H1 (cell line): ENCODE data around the gene STX7.

Source experiments
- ATF3 ChIP-seq: IDR thresholded peaks from 2 replicates; pipeline ENCODE4 v1.6.1; 2011; ENCODE audit warnings: low read depth, mild to moderate bottlenecking, low read length; ENCODE audit not compliant: insufficient read depth
- BACH1 ChIP-seq: IDR thresholded peaks from 2 replicates; pipeline ENCODE4 v1.6.1; 2012; ENCODE audit warnings: low read length, improper control_type of control experiment
- BRCA1 ChIP-seq: IDR thresholded peaks from 2 replicates; pipeline ENCODE4 v1.6.1; 2012; ENCODE audit warnings: low read depth, low read length, improper control_type of control experiment
- CEBPB ChIP-seq: IDR thresholded peaks from 2 replicates; pipeline ENCODE4 v1.6.1; 2012; ENCODE audit warnings: low read depth, low read length
- CTCF ChIP-seq, 3 experiments: IDR thresholded peaks; 1 replicate in 2 of 3; 2 replicates in 1 of 3; pipeline versions ENCODE4 v1.5.1 to v1.6.1; 2011; ENCODE audit warnings: low read length in 3 of 3, mild to moderate bottlenecking in 3 of 3, inconsistent platforms in 2 of 3, low read depth in 1 of 3, moderate library complexity in 1 of 3; ENCODE audit not compliant: insufficient read depth in 1 of 3; ENCODE audit errors: control extremely low read depth in 1 of 3
- EZH2 ChIP-seq: fragments of 200-600 bp; sonication (generic); IDR thresholded peaks from 2 replicates; pipeline ENCODE4 v1.7.1; 2012; ENCODE audit warnings: low read depth, mild to moderate bottlenecking, moderate library complexity, low read length, inconsistent platforms; ENCODE audit not compliant: severe bottlenecking
- KDM1A ChIP-seq: fragments of 200-600, 300-600 bp; sonication (generic); IDR thresholded peaks from 2 replicates; pipeline ENCODE4 v1.7.1; 2016; ENCODE audit warnings: mild to moderate bottlenecking, low read length, borderline replicate concordance
- NRF1 ChIP-seq: IDR thresholded peaks from 2 replicates; pipeline ENCODE4 v1.6.1; 2011; ENCODE audit warnings: mild to moderate bottlenecking, low read depth, low read length, improper control_type of control experiment
- SP1 ChIP-seq: IDR thresholded peaks from 2 replicates; pipeline ENCODE4 v1.6.1; 2011; ENCODE audit warnings: low read depth, low read length
- TAF1 ChIP-seq: IDR thresholded peaks from 2 replicates; pipeline ENCODE4 v1.6.1; 2011; ENCODE audit warnings: mild to moderate bottlenecking, low read depth, low read length
- TBP ChIP-seq: IDR thresholded peaks from 2 replicates; pipeline ENCODE4 v1.6.1; 2011; ENCODE audit warnings: low read depth, low read length, improper control_type of control experiment
- YY1 ChIP-seq: IDR thresholded peaks from 2 replicates; pipeline ENCODE4 v1.6.1; 2011; ENCODE audit warnings: low read depth, mild to moderate bottlenecking, low read length

- TF ChIP-seq SP1 = no peak
- no peak for TF ChIP-seq EZH2
- TF ChIP-seq NRF1 = no peak
- no peak for TF ChIP-seq TAF1
- no peak for TF ChIP-seq CTCF (IDR thresholded peaks at IDR 0.05; ENCODE audit: control extremely low read depth in 1 of 3, insufficient read depth in 1 of 3, low read depth in 1 of 3, low read length in 3 of 3)
- no peak for TF ChIP-seq KDM1A
- TF ChIP-seq BRCA1 = no peak
- no peak for TF ChIP-seq TBP
- TF ChIP-seq ATF3 = no peak
- TF ChIP-seq YY1 = no peak
- TF ChIP-seq BACH1 = no peak
- no peak for TF ChIP-seq CEBPB
Measured at GRCh38 chr6:132413499-132413802, 99.5 kb downstream of the STX7 start.
